HG03342 (cell line): Measurements from ENCODE around the gene WDCP.

Source experiments
- ATAC-seq: cut with Tn5 transposase; IDR thresholded peaks from one replicate; pipeline ENCODE4 v1.9.1; 2021; ENCODE audit warnings: mild to moderate bottlenecking, moderate library complexity; ENCODE audit not compliant: unreplicated experiment

The WDCP gene

DNA sequence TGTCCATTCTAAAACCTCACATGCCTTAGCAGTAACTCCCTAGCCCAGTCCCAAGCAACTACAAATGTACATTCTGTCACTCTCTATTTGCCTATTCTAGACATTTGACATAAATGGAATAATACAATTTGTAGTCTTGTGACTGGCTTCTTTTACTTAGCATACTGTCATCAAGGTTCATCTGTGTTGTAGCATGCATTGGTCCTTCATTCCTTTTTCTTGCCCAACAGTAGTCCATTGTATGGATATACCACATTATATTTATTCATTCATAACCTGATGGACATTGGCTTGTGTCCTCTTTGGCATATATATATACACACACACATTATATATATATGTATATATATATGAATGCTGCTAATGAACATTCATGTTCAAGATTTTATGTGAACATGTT lies 39.5 kb downstream of the WDCP start:
- no peak for ATAC-seq

DNA sequence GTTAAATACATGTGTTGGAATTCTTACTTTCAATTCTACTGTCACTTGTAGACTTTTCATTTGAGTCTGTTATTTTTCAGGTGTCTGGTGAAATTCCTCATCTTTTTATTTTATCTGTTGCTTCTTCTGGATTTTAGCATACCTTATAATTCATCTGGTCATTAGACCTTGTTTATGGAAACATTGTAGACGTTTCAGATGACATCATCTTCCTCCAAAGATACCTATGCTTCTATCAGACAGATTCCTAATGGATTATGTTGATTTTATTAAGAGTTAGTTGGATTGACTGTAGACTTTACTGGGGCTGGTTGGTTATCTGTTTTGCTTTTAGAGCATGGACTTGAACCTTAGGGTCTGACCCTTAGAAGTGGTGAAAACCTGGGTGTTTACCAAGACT lies 52.6 kb downstream of the WDCP start:
- ATAC-seq, result no peak

DNA sequence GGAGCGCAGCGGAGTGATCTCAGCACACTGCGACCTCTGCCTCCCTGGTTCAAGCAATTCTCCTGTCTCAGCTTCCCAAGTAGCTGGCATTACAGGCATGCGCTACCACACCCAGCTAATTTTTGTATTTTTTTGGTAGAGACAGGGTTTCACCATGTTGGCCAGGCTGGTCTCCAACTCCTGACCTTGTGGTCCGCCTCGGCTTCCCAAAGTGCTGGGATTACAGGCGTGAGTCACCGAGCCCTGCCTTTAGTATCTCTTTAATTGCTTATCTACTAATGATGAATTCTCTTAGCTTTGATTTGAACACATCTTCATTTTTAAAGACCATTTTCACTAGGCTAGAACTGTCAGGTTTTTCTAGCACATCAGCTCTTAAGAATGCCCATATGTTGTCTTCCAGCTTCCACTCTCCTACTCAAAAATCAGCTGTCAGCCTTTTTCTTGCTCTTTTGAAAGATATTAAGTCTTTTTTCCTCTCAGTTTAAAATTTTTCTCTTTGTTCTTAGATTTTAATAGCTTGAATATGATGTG lies 53.4 kb downstream of the WDCP start:
- ATAC-seq, result no peak

- ATAC-seq, result no peak
Observed at GRCh38 chr2:23992931-23993330, 54.3 kb downstream of the WDCP start.

- ATAC-seq, result no peak
Observed at GRCh38 chr2:23988371-23988770, 58.8 kb downstream of the WDCP start.
